HepG2 (cell line): ENCODE results near the gene COX6A2. TPM values are rescaled to one million over a fixed set of nuclear protein-coding genes. Genes with fewer than 3 reads are reported as not detected.
A peak's percentile ranks its signal among the peaks of the same experiment; 100 is the strongest.

ENCODE experiments used
- CREM ChIP-seq, 2 experiments: sonication (generic) in 1 of 2; formaldehyde crosslinking in 1 of 2; IDR thresholded peaks; 2 replicates each; pipeline versions ENCODE4 v1.4.0 to v1.6.1; 2016 to 2020; ENCODE audit warnings: antibody characterized with exemption in 1 of 2, mild to moderate bottlenecking in 1 of 2, missing genetic modification reagents in 1 of 2
- DRAP1 ChIP-seq: IDR thresholded peaks from 2 replicates; pipeline ENCODE4 v1.6.1; 2016; ENCODE audit warnings: missing genetic modification reagents, missing compliant biosample characterization
- GMEB2 ChIP-seq: IDR thresholded peaks from 2 replicates; pipeline ENCODE4 v1.6.1; 2016; ENCODE audit warnings: missing biosample characterization, missing genetic modification reagents, low read depth
- HNF1A ChIP-seq, 2 experiments: sonication (generic) in 1 of 2; formaldehyde crosslinking in 1 of 2; IDR thresholded peaks; 2 replicates each; pipeline versions ENCODE4 v1.4.0 to v1.6.1; 2016 to 2020; ENCODE audit warnings: borderline replicate concordance in 1 of 2, low read depth in 1 of 2, mild to moderate bottlenecking in 1 of 2, missing genetic modification reagents in 1 of 2
- JUNB ChIP-seq: sonication (generic); formaldehyde crosslinking; IDR thresholded peaks from 2 replicates; pipeline ENCODE4 v1.8.0; 2022; ENCODE audit warnings: missing genetic modification reagents, mild to moderate bottlenecking, borderline replicate concordance
- NCOR1 ChIP-seq: fragments of 200-600 bp; sonication (generic); IDR thresholded peaks from 2 replicates; pipeline ENCODE4 v1.7.0; 2017; ENCODE audit warnings: antibody characterized with exemption, low read length, borderline replicate concordance
- RNF219 ChIP-seq: sonication (generic); formaldehyde crosslinking; IDR thresholded peaks from 2 replicates; pipeline ENCODE4 v1.5.0; 2020; ENCODE audit warnings: mild to moderate bottlenecking, missing genetic modification reagents
- SALL2 ChIP-seq: sonication (generic); formaldehyde crosslinking; IDR thresholded peaks from 2 replicates; pipeline ENCODE4 v1.8.1; 2023; ENCODE audit warnings: mild to moderate bottlenecking, missing genetic modification reagents, inconsistent platforms
- SNAPC2 ChIP-seq: sonication (generic); formaldehyde crosslinking; IDR thresholded peaks from 2 replicates; pipeline ENCODE4 v1.8.1; 2022; ENCODE audit warnings: mild to moderate bottlenecking, missing genetic modification reagents
- ZNF143 ChIP-seq: sonication (generic); formaldehyde crosslinking; IDR thresholded peaks from 2 replicates; pipeline ENCODE4 v1.4.0; 2020; ENCODE audit warnings: missing genetic modification reagents
- ZNF263 ChIP-seq: sonication (generic); formaldehyde crosslinking; IDR thresholded peaks from 2 replicates; pipeline ENCODE4 v1.4.0; 2020; ENCODE audit warnings: missing genetic modification reagents
- ZNF501 ChIP-seq: sonication (generic); formaldehyde crosslinking; IDR thresholded peaks from 2 replicates; pipeline ENCODE4 v1.5.1; 2020; ENCODE audit warnings: mild to moderate bottlenecking, moderate library complexity, missing genetic modification reagents
- ZNF512 ChIP-seq: sonication (generic); formaldehyde crosslinking; IDR thresholded peaks from 2 replicates; pipeline ENCODE4 v1.4.0; 2020; ENCODE audit warnings: mild to moderate bottlenecking, missing genetic modification reagents
- ZNF550 ChIP-seq: sonication (generic); formaldehyde crosslinking; IDR thresholded peaks from 2 replicates; pipeline ENCODE4 v1.4.0; 2020; ENCODE audit warnings: mild to moderate bottlenecking, missing genetic modification reagents, borderline replicate concordance
- polyA plus RNA-seq, 8 experiments: library from polyadenylated mRNA; depleted of rRNA in 3 of 8; stranded (reverse) in 7 of 8; unstranded in 1 of 8; fragments of >200 nt; fragmentation: Illumina TruSeq in 4 of 8; extraction: Trizol in 4 of 8; gene quantifications; 2 replicates each; pipeline versions ENCODE4 v1.2.1 to v1.2.3, GENCODE V29; 2011 to 2016; ENCODE audit warnings: low read depth in 4 of 8, missing spikeins in 1 of 8, mixed read lengths in 1 of 8; ENCODE audit not compliant: insufficient read depth in 1 of 8
- total RNA-seq, 5 experiments: library from RNA; depleted of rRNA; stranded (reverse); fragments of >200 nt; fragmentation: Illumina TruSeq; extraction: Trizol; gene quantifications; 2 replicates each; pipeline ENCODE4 v1.2.3, GENCODE V29; 2016; ENCODE audit warnings: low read depth in 1 of 5

COX6A2 gene
- total and polyA plus RNA-seq, 2 of the 13 experiments (the other 11 are each of a cell fraction or from before 2014, with no cell fraction given): not detected

- peak; percentile 84 for TF ChIP-seq GMEB2
- TF ChIP-seq ZNF501 (CRISPR knock-in tag): peak; percentile 90
- peak; percentile 98 for TF ChIP-seq CREM (IDR thresholded peaks at IDR 0.05)
- TF ChIP-seq CREM (CRISPR knock-in tag; IDR thresholded peaks at IDR 0.05): peak; percentile 73; the same call in 1 of the 2 replicates
- TF ChIP-seq ZNF512 (CRISPR knock-in tag): no peak
- TF ChIP-seq JUNB (CRISPR knock-in tag): no peak
- TF ChIP-seq NCOR1: peak; percentile 77
- peak; percentile 98 for TF ChIP-seq ZNF143 (CRISPR knock-in tag)
- no peak for TF ChIP-seq HNF1A (IDR thresholded peaks at IDR 0.05; ENCODE audit: low read depth)
- TF ChIP-seq HNF1A (CRISPR knock-in tag; IDR thresholded peaks at IDR 0.05; ENCODE audit: borderline replicate concordance): peak; percentile 74; the same call in 1 of the 2 replicates
- TF ChIP-seq SNAPC2 (CRISPR knock-in tag): peak; percentile 67; the same call in 1 of the 2 replicates
- TF ChIP-seq ZNF263 (CRISPR knock-in tag): peak; percentile 65
- peak; percentile 41; the same call in 1 of the 2 replicates for TF ChIP-seq ZNF550 (CRISPR knock-in tag)
- peak; percentile 53 for TF ChIP-seq DRAP1 (CRISPR knock-in tag)
- TF ChIP-seq SALL2: peak; percentile 98
- no peak for TF ChIP-seq RNF219
Observed at GRCh38 chr16:31458844-31459686, 30.9 kb upstream of the COX6A2 start, which contains the start of gene ARMC5 (continued).
